ENCODE results near the gene DHRSX. TPM values are rescaled to one million over a fixed set of nuclear protein-coding genes. Genes with fewer than 3 reads are reported as not detected.

Gene DHRSX
- total RNA-seq, 1 donor: 11.0 TPM

Other genes starting within 250 kb of the DHRSX start
- gene ZBED1, start within 50 bp of the DHRSX start, total RNA-seq: 20.3 TPM
- 184 TPM for gene CD99, start 190.3 kb upstream of the DHRSX start, total RNA-seq

Measured in mononuclear cell (primary cell).